Measurements from ENCODE around the gene KIR3DL1. TPM values are rescaled to one million over a fixed set of nuclear protein-coding genes. Genes with fewer than 3 reads are reported as not detected.
"Not testable (repeated sequence)": the region's sequence is repeated elsewhere in the genome, so short reads cannot be mapped to it uniquely, and the experiment has no call there.

KIR3DL1 gene
- total RNA-seq, 4 donors from 2014 or later, result 0.14 TPM; not detected in 3

- TF ChIP-seq CTCF (IDR thresholded peaks at IDR 0.05), result no peak
- TF ChIP-seq POLR2A (IDR thresholded peaks at IDR 0.05), result no peak
- Histone ChIP-seq H3K27me3 (no peaks in the 10 kb centered on the region), H3K4me1 (no peaks in the 10 kb centered on the region), H3K4me3 (no peak overlapping the region), H3K36me3 (no peaks in the 10 kb centered on the region), H3K27ac (no peak overlapping the region), H3K9me3 (no peaks in the 10 kb centered on the region)
- DNase-seq, result no peak
- intact Hi-C loops (cut with DNase I; ENCODE audit: low total_unique reads), result no loop called here
Measured at GRCh38 chr19:54850930-54851329, 34.7 kb downstream of the KIR3DL1 start.

GRCh38 chr19:54851353-54851752 lies 35.1 kb downstream of the KIR3DL1 start:
- H3K27ac ChIP-seq, result no peak overlapping the region
- H3K9me3 ChIP-seq, result no peaks in the 10 kb centered on the region
- H3K4me3 ChIP-seq, result no peak overlapping the region
- intact Hi-C loops (cut with DNase I; ENCODE audit: low total_unique reads), result no loop called here
- no peaks in the 10 kb centered on the region for H3K36me3 ChIP-seq
- H3K4me1 ChIP-seq, result no peaks in the 10 kb centered on the region
- TF ChIP-seq POLR2A (IDR thresholded peaks at IDR 0.05), result no peak
- no peak for DNase-seq
- no peaks in the 10 kb centered on the region for H3K27me3 ChIP-seq

- H3K9me3 ChIP-seq; H3K4me3 ChIP-seq; DNase-seq; H3K36me3 ChIP-seq; H3K27me3 ChIP-seq; H3K27ac ChIP-seq; H3K4me1 ChIP-seq; intact Hi-C loops (cut with DNase I; ENCODE audit: low total_unique reads): not testable (repeated sequence)
Measured at GRCh38 chr19:54855241-54855640, 39.0 kb downstream of the KIR3DL1 start.

- intact Hi-C loops (cut with DNase I; ENCODE audit: low total_unique reads); H3K9me3 ChIP-seq; H3K27ac ChIP-seq; H3K27me3 ChIP-seq; H3K4me1 ChIP-seq; DNase-seq; H3K36me3 ChIP-seq; H3K4me3 ChIP-seq: not testable (repeated sequence)
Measured at GRCh38 chr19:54858476-54858875, 42.2 kb downstream of the KIR3DL1 start.

GRCh38 chr19:54859421-54859820 lies 43.2 kb downstream of the KIR3DL1 start:
- H3K9me3 ChIP-seq; DNase-seq; H3K4me3 ChIP-seq; H3K4me1 ChIP-seq; intact Hi-C loops (cut with DNase I; ENCODE audit: low total_unique reads); H3K36me3 ChIP-seq; H3K27me3 ChIP-seq; H3K27ac ChIP-seq: not testable (repeated sequence)

GRCh38 chr19:54863459-54863858 lies 47.2 kb downstream of the KIR3DL1 start:
- H3K27me3 ChIP-seq; H3K4me1 ChIP-seq; intact Hi-C loops (cut with DNase I; ENCODE audit: low total_unique reads); H3K27ac ChIP-seq; H3K9me3 ChIP-seq; DNase-seq; H3K4me3 ChIP-seq; H3K36me3 ChIP-seq: not testable (repeated sequence)

- Histone ChIP-seq H3K4me3 (no peak overlapping the region), H3K4me1 (no peaks in the 10 kb centered on the region), H3K27me3 (no peaks in the 10 kb centered on the region), H3K9me3 (no peaks in the 10 kb centered on the region), H3K27ac (no peak overlapping the region), H3K36me3 (no peaks in the 10 kb centered on the region)
- TF ChIP-seq CTCF (IDR thresholded peaks at IDR 0.05), result no peak
- no peak for TF ChIP-seq POLR2A (IDR thresholded peaks at IDR 0.05)
- intact Hi-C loops (cut with DNase I; ENCODE audit: low total_unique reads), result no loop called here
- no peak for DNase-seq
Measured at GRCh38 chr19:54871696-54872095, 55.4 kb downstream of the KIR3DL1 start.

GRCh38 chr19:54873990-54874389 lies 57.7 kb downstream of the KIR3DL1 start, which contains the start of gene FCAR:
Gene FCAR, plus strand, starts transcription at chr19:54874235. Its CDS starts 55 bp downstream, at chr19:54874290.
- DNase-seq, result no peak
- intact Hi-C loops (cut with DNase I; ENCODE audit: low total_unique reads), result no loop called here
- no peaks in the 10 kb centered on the region for H3K9me3 ChIP-seq

More at GRCh38 chr19:54873990-54874389, 57.7 kb downstream of the KIR3DL1 start, which contains the start of gene FCAR:
- Histone ChIP-seq H3K4me3 (no peak within 1 kb of the TSS), H3K4me1 (no peaks in the 10 kb centered on the region), H3K36me3 (no peaks in the 10 kb centered on the region), H3K27ac (no peak within 1 kb of the TSS), H3K27me3 (no peaks in the 10 kb centered on the region)
- TF ChIP-seq CTCF (IDR thresholded peaks at IDR 0.05) (no peak), POLR2A (IDR thresholded peaks at IDR 0.05) (no peak)

Data from uterus (tissue), 4 donors.